ENCODE data around the gene KIF24.
"Not testable (repeated sequence)": the region's sequence is repeated elsewhere in the genome, so short reads cannot be mapped to it uniquely, and the experiment has no call there.

Gene KIF24

DNA sequence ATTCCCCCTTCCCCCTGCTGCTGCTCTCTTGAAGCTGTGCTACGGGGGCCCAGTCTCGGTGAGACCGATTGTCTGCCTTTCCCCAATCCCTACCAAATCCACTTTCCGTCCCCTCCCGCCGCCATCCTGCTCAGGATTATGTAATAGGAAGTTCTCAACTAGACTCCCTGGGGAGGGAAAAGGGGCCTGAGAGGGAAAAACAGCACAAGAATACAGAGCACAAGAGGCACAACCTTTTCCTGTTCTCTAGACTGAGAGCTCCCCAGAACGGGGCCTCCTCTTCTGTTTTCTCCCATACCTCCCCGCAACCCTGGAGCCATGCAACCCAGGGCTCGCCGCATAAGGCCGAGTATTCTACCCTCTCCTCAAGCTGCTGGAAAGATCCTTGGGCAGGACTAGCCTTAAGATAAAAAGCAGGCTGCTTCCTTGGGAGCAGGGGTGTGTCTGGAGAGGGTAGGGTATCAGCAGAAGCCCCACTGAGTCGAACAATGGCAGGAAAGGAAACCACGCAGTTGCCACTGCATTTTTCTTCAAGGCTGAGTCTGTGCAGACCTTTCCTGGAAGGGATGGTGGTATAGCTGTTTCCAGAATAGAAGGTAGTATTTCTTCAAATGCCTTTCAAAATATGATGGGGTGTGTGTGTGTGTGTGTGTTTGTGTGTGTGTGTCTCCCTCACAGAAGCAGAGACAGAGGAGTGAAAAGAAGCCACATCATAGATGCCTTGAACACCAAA lies 34.7 kb upstream of the KIF24 start:
- intact Hi-C loops (cut with DNase I): no loop called here
- DNase-seq: no peak

DNA sequence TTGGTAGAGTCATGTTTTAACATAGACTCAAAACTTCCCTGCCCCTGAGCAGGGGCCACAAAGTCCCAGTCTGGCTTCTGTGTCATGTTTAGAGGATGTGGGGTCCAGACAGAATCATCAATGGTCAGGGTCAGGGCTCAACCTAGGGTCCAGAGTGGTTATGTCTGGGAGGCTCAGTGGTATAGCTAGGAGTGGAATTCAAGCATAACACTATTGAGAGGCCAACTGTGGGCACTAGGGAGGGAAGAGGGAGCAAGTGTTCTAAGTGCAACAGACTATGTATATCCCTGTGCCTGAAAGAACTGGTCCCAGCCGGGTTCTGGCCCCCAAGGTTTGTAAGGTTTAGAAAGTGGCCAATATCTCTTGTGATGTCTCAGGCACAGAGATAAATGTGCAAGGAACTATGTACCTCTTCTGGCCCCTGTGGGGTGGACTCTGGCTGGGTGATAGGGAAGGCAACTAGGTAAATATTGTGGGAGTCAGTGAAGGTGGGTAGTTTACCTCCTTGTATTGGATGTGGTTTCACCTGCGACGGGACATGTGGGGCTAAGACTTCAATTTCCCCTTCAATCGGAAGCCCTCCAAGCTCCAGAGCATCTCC lies 33.6 kb upstream of the KIF24 start:
- intact Hi-C loops (cut with DNase I): no loop called here
- DNase-seq: no peak

DNA sequence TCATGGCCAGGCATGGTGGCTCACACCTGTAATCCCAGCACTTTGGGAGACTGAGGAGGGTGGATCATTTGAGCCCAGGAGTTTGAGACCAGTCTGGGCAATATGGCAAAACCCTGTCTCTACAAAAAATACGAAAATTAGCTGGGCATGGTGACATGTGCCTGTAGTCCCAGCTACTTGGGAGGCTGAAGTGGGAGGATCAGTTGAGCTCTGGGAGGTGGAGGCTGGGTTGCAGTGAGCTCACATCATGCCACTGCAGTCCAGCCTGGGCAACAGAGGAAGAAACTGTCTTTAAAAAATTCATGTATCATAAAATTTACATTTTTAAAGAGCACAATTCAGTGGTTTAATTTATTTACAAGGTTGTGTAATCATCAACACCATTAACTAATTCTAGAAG lies 23.9 kb upstream of the KIF24 start:
- intact Hi-C loops (cut with DNase I); DNase-seq: not testable (repeated sequence)

DNA sequence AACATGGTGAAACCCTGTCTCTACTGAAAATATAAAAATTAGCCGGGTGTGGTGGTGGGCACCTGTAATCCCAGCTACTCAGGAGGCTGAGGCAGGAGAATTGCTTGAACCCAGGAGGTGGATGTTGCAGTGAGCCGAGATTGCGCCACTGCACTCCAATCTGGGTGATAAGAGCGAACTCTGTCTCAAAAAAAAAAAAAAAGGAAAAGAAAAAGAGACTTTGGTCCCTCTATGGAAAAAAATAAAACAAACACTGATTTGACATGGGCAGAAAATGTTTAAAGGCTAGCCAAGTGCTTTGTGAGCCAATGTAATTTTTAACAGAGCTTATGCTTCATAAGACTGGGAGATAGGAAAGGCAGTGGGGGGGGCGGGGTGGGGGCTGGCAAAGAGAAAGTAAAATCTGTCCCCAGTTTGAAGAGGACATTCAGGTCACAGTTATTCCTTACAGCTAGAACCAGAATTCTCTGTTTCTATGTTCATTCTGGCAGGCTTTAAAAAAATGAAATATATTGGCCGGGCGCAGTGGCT lies 23.1 kb upstream of the KIF24 start:
- DNase-seq; intact Hi-C loops (cut with DNase I): not testable (repeated sequence)

DNA sequence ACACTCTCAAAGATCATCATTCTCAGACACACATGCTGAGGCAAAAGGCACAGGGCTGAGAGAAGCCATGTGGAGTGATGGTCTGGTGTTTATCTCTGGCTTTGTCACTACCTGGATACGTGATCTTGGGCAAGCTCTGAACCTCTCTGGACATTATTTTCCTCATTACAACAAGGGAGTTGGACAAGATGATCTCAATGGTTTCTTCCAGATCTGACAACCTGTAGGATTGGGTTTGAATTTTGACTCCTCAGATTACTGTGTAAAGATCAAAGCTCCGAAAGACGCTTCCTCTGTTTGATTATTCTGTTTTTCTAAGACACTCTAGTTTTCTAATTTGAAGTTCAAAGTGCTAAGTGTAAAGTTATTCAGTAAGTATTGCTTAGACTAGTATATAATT lies 20.3 kb upstream of the KIF24 start:
- no peak for DNase-seq
- intact Hi-C loops (cut with DNase I): no loop called here

DNA sequence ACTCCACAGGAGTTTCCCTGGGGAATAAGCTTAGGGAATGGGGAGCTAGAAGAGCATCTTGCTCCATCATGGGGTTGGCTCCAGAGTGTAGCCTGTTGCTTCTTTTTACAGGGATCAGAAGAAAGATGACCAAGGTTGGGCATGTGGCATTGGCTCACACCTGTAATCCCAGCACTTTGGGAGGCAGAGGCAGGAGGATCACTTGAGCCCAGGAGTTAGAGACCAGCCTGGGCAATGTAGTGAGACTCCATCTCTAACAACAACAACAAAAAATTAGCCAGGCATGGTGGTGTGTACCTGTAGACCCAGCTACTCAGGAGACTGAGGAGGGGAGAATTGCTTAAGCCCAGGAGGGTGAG lies 18.7 kb upstream of the KIF24 start:
- DNase-seq: no peak
- intact Hi-C loops (cut with DNase I): no loop called here

DNA sequence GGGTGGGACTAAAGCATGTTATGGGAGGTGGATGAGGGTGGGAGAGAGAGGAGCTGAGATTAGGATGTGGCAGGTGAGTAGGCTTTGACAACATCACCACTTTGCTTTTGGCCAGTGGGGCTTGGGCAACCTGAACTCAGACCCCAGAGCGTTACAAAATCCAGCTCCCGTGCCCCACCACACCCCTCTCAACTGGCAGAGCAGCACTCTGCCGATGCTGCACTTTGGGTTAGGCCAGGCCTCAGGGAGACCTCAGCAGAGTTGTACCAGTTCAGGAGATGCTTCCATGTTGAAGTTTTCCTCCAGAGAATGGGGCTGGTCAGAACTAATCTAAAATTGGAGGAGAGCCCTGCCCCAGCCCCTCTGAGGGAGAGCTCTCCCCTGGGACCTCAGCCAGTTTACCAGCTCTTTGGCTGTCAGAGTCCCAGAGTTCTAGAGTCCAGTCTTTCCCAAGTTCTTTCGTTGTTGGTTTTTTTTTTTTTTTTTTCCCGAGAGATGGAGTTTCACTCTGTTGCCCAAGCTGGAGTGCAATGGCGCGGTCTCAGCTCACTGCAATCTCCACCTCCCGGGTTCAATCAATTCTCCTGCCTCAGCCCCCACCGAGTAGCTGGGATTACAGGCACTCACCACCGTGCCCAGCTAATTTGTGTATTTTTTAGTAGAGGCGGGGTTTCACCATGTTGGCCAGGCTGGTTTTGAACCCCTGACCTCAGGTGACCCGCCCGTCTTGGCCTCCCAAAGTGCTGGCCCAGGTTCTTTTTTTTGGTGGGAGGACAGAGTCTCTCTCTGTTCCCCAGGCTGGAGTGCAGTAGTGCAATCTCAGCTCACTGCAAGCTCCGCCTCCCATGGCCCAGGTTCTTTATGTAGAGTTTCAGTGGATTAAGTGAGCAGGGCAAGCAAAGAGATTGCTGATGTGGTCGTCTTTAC lies 18.1 kb upstream of the KIF24 start:
- intact Hi-C loops (cut with DNase I): no loop called here
- DNase-seq: no peak

DNA sequence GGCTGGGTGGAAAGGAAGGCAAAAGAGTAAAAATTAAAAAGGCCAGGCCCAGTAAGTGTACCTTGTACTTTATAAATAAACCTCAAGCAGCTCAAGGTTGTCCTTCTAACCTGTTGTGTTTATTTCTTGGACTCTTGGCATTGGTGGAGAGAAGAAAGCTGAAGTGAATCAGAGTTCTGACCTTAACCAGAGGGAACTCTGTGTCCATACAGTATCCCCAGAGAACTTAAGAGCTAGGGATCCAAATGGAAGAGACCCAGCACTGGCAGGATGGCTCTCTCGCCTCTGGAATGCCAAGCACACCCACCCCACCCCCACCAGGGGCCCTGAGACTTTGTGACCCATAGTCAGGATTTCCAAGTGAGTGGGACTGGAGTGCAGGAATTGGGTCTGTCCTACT lies 14.5 kb upstream of the KIF24 start:
- intact Hi-C loops (cut with DNase I): no loop called here
- DNase-seq: no peak

DNA sequence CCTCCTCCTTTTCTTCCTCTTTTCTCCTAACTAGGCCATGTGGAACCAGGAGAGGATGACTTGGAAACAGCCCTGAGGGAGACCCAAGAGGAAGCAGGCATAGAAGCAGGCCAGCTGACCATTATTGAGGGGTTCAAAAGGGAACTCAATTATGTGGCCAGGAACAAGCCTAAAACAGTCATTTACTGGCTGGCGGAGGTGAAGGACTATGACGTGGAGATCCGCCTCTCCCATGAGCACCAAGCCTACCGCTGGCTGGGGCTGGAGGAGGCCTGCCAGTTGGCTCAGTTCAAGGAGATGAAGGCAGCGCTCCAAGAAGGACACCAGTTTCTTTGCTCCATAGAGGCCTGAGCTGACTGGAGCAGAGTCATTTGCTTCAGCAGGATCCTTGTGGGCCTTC lies 14.0 kb upstream of the KIF24 start:
- peak in 9 of 10 donors; percentile 16 to 91 (median 62) for DNase-seq
- intact Hi-C loops (cut with DNase I): no loop called here

DNA sequence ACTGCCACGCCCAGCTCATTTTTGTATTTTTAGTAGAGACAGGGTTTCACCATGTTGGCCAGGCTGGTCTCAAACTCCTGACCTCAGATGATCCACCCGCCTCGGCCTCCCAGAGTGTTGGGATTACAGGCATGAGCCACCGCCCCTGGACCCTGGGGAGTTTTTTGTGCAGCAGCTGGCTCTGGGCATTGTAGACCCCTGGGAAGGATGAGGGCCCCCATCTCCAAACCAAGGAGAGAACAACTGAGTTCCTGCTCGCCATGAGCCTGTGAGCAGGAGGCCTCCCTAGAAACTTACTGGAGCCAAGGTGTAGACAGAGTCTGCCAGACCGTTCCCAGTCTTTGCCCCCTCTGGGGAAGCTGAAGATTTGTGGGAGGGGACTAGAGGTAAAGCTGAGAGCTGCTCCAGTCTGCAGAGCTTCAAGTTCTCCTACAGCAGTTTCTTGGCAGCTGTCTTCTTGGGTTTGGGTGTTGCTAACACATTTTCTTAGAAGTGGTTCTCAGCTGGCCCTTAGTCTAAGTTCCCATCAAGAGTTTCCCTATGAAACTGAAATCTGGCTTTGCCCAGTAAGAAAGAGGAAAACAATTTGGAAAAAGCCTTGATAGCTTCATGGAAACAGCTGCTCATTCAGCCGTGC lies 12.7 kb upstream of the KIF24 start:
- intact Hi-C loops (cut with DNase I): no loop called here
- DNase-seq: no peak

DNA sequence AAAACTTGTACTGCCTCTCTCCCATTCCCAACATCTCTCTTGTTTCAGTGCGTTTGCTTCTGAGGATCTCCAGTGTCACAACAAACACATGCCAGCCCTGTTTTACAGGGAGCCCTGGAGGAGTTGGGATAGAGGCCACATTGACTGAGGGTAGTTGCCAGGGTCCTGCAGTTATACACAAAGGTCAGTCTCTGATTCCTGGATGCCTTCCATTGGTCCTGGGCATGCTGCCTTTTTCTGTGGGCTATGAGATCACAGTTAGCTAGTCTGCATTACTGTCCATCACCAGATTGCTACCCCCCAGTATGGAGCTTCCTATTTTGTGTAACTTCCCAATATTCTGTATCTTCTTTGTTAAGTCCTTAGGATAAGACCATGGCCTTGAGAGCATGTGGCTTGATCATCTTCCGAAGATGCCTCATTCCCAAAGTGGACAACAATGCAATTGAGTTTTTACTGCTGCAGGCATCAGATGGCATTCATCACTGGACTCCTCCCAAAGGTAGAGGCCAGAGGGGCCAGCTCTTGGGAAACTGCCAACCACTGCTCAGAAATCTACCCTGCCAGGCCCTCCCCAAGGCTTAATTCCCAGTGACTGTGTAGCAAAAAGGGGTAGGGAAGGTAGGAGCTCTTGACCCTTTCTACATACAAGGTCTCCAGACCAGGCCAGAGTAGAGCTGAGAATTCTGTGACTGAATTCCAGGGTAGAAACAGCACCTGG lies 9.8 kb upstream of the KIF24 start:
- intact Hi-C loops (cut with DNase I): no loop called here
- peak in 4 of 10 donors; percentile 13 to 38 (median 26) for DNase-seq

DNA sequence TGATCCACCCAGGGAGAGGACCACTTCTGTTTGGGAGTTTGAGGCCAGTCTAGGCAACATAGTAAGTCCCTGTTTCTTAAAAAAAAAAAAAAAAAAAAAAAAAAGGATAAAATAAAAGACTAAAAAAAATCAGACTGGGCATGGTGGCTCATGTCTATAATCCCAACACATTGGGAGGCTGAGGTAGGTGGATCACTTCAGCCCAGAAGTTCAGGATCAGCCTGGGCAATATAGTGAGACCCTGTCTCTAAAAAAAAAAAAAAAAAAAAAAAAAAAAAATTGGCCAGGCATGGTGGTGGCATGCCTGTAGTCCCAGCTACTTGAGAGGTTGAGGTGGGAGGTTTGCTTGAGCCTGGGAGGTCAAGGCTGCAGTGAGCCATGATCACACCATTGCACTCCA lies 9.0 kb upstream of the KIF24 start:
- DNase-seq; intact Hi-C loops (cut with DNase I): not testable (repeated sequence)

DNA sequence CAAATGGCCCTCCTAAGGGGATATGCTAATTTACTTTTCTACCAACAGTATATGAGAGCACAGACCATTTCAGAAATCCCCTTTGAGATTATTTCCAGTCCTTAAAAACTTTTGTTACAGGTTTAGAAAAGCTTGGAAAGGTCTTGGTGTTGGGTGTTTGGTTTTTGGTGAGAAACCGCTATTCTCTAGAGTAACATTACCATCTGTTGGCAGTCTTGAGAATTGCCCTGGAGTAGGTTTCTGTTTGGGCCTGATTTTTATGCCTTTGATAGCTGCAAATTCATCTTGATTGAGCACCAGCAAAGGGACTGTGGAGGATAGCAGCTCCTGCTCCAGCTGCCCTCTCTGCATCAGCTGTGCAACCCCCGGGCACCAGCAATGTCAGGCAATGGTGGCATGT lies 8.3 kb upstream of the KIF24 start:
- no peak for DNase-seq
- intact Hi-C loops (cut with DNase I): no loop called here

DNA sequence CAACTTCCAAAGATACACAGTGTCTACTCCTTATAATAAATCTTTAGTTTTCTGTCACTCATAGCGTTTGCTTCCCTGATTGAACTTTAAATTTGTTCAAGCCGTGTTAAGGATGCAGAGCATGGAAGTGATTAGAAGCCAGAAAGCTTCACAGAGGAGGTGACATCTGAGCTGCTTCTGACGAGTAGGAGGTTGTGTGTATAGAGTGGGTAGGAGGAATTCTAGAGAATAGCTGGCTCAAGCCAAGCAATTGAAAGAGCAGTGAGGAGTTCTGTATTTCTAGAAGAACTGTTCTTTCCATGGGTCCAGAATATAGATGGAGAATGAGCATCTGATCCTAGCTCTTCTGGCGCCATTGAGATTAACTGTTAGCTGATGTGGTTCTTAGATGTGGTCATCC lies 6.3 kb upstream of the KIF24 start:
- intact Hi-C loops (cut with DNase I): no loop called here
- DNase-seq: no peak

DNA sequence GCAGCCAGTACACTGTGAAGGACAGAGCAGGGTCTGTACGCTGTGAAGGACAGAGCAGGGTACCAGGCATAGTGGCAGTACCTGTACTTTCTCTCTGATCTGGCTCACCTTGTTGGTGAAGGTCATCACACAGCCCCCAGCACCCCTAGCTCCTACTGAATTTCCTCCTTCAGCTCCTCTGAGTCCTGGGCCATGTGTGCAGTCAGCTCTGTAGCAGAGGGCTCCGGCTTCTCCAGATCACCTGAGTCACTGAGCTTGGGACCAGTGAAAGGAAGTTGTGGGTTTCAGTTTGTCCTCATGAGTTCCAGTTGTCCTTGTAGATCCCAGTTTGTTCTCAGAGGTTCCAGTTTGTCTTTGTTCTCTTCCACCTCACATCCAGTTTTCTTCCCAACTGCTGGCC lies 5.8 kb upstream of the KIF24 start:
- intact Hi-C loops (cut with DNase I): loop anchor here (5.0 kb wide), 1 partner anchor 267 kb away; no protein-coding TSS in a partner anchor
- DNase-seq: no peak

DNA sequence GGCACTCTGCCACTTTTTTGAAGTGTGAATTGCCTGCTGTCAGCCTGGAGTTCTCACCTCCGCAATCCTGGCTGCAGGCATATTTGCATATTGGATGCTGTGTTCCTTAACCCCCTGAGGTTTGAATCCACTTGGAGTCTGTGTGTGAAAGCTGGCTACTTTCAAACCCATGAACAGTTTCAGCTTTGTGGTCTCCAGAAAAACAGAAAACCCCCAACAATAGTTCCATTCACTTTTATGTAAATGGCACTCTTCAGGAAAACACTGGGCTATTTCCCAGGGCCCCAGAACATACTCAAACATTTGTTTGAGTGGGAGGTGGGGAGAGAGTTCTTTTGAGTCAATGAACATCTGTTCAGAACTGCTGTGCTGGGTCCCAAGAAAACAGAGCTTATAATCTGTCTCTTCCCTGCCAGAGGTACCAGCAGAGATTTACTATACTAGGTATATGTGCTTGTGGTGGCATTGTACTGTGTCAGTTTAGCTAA lies 5.3 kb upstream of the KIF24 start:
- peak in 5 of 10 donors; percentile 27 to 76 (median 59) for DNase-seq
- intact Hi-C loops (cut with DNase I): loop anchor here (5.0 kb wide), 1 partner anchor 268 kb away; no protein-coding TSS in a partner anchor

DNA sequence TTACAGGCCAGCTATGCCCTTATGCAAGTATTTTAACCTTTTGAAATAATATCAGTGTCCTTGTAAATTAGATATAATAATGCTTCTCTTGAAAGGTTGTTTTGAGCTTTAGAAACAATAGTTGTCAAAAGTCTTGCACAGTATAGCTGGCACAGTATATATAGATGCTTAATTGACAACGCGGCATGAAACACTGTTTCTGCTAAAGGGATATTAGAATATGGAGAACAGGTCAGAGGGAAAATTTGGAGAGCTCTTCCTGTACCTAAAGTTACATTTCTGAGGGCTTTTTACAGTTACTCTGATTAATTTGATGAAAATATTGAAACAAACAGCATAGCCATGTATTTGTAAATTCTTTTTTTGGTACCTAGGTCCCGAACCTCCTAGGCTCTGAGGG lies 4.8 kb upstream of the KIF24 start:
- intact Hi-C loops (cut with DNase I): loop anchor here (5.0 kb wide), 1 partner anchor 268 kb away; no protein-coding TSS in a partner anchor
- DNase-seq: no peak

DNA sequence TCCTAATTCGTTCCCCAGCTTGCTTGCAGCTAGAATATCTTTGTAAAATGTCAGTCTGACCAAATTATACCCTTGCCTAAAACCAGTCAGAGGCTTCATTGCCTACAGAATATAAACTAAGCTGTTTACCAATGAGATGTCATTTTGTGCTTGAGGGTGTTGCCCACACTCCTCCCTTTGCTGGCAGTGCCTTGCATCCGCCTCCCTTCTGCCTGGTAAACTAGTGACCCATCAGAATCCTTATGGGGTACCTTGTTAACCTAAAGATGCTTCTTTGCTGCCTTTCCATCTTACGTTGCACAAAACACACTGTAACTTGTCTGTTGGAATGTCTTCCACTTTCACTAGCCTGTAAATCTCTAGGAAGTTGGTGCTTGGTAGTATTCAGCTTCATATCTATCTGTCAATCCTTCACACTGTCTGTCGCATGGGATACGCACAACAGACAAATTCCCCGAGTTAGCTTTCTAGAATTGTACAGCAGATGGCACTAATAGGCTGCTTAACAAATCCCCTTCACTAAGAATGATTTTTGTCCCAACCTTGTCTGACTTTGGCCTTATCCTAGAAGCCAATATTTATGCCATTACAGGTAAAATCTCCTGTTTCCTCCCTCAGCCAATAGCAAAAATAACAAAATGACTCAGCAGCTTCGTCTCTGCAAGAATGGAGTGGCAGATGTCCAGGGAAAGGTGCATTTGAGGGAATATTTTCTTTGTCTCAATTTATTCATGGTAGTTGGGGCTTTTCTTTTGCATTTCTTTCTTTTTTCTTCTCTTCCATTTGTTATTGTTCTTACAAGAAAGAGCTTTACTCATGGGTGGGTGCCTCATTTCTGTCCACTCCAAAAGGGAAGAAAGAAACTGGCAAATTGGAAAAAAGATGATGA lies 3.3 kb upstream of the KIF24 start:
- intact Hi-C loops (cut with DNase I): loop anchor here (1.0 to 5.0 kb wide), 3 partner anchors 47 to 270 kb away; no protein-coding TSS in a partner anchor
- DNase-seq: peak in 1 of 10 donors; percentile 28
